GM18868 (cell line): Measurements from ENCODE around the gene TECPR2.

Experiments
- ATAC-seq: cut with Tn5 transposase; IDR thresholded peaks from one replicate; pipeline ENCODE4 v1.9.1; 2021; ENCODE audit warnings: mild to moderate bottlenecking, moderate library complexity; ENCODE audit not compliant: unreplicated experiment

Gene TECPR2

DNA sequence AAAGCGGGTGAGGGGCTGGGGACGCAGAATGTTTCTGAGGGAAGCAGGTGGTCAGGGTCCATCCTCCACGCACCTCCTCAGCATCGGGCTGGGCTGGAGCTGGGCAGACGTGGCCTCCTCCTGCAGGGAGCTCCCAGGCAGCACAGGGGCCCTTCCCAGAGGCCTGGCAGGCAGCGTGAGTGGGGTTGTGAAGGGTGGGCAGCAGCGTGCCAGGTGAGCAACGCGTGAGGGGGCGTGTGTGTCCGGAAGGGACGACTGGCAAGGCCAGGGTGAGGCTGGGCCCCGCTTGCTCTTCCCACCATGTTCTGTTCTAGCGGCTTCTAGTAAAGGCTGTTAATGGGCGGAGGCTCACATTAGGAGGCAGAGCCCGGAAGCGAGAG is 129.8 kb downstream of the TECPR2 start:
- ATAC-seq, result no peak

GRCh38 chr14:102493096-102493495 is 130.4 kb downstream of the TECPR2 start:
- no peak for ATAC-seq

DNA sequence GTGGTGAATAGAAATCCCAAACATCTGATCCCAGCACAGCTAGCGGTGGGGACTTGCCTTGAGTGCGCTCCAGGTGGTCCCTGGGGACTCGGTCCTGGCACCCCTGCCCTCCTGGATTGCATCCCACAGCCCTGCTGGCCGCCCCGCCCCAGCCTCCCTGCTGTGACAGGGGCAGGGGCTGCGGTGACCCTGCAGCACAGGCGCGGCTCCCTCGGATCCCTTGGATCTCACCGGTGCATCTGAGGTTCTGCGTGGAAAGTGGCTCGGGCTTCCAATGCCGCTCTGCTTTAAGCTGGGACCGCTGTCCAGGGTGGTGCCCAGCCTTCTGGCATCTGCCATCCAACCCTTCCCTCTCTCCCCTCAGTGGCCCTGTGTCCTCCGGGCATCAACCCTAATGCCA is 130.8 kb downstream of the TECPR2 start:
- ATAC-seq, result no peak

- no peak for ATAC-seq
Measured at GRCh38 chr14:102495491-102496330, 133.0 kb downstream of the TECPR2 start.

DNA sequence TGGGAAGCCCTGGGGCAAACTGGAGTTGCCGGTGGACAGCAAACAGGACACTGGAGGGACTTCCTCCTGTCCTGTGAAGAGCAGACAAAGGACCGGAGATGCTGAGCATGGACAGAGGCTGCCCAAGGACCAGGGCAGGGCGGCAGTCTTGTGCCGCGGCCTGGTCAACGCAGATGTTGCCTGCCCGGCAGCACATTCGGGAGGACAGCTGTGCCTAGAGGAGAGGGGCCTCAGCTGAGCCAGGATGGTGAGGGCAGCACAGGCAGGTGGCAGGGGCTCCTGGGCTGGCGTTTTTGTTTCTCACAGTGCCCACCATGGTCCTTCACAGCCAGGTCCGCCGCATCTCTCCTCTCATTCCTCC is 133.6 kb downstream of the TECPR2 start:
- no peak for ATAC-seq

DNA sequence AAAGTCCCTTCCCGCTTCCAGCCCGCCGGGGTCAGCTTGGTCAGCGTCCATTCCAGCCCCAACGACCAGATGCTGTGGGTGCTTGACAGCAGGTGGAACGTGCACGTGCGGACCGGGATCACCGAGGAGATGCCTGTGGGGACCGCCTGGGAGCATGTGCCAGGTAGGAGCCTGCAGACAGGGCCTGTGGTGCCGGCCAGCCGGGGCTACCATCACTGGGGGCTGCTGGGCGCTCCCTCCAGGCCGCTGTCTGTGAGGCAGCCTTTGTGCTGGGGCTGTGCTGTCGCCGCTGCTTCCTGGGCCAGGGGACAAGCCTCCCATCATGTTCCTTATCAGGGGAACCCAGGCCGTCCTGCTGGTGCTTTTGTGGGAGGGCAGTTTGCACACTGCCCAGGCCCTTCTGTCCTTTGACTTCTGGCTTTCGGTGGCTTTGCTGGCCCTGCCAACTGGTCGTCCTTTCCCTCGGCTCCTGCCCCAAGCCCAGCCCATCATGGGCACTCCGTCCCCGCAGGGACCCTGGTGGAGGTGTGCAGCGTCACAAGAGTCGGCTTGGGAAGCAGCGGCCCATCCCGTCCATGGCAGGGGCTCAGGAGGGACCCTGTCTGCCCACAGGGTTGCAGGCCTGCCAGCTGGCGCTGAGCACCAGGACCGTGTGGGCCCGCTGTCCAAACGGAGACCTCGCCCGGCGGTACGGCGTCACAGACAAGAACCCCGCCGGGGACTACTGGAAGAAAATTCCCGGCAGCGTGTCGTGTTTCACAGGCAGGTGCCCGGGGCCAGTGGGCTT is 134.4 kb downstream of the TECPR2 start:
- no peak for ATAC-seq

DNA sequence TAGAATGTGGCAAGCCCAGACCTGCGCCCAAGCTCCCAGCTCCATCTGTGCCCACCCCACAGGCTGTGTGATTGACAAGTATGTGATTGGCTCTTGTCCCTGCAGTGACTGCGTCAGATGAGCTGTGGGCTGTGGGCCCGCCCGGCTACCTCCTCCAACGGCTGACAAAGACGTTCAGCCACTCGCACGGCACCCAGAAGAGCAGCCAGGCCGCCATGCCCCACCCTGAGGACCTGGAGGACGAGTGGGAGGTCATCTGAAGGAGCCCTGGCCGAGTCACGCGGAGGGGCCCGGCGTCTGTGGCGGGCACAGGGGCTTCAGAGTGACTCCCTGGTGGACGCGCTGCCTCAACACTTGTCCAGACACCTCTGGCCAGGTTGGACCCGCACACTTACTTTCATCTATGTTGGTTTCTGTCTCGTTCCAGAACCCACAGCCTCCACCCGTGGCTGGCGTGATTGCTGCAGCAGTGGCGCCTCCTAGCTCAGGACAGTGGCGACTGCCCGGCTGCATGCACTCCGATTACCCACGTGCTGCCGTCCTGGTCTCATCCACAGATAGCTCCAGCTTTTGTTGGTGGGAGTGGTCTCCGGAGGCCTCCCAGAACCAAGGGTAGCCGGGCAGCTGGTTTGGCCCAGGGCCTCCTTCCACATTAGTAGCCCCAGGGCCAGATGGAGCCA is 135.4 kb downstream of the TECPR2 start:
- ATAC-seq, result no peak

DNA sequence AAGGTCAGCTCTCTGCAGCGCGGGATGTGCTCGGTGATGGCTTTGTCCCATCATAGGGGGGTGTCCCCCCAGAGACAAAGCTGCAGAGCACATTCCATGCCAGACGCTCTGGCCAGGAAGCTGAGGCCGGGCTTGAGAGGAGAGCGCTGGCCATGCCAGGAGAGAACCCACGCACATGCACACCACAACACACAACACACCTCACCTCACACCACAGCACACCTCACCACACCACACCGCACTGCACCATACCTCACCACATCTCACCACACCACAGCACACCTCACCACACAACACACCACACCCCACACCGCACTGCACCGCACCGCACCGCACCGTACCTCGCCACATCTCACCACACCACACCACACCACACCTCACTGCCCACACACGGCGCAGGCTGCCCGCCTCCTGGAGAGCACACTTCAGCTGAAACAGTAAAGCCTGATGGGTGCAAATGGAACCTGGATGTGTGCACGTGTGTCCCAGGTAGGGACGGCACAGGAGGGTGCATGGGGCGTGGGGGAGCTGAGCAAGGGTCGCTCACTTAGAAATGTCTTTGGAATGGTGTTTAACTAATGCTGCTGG is 136.0 kb downstream of the TECPR2 start:
- no peak for ATAC-seq

- no peak for ATAC-seq
Measured at GRCh38 chr14:102499401-102500157, 136.8 kb downstream of the TECPR2 start.

DNA sequence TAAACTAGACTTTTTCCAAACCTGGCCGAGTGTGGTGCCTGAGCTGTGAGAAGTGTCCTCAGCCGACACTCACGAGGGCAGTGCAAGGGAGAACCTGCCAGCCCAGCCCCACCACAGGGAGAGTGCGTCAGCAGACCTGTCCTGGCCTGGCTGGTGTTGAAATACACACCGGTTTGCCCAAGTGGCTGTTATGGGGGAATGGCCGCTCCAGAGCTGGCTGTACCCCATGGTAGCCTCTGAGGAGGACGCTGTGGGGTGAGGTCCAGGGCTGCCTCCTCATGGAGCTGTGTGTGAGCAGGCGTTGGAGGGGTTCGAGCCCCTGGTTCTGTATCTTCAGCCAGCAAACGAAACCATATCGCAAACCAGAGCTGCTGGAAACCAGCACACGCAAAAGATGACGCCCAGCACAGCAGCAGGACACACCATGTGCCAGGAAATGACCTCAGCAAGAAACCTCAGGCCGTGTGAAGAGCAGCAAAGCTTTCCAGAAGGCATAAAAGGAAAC is 137.5 kb downstream of the TECPR2 start:
- no peak for ATAC-seq

- ATAC-seq, result no peak
Measured at GRCh38 chr14:102500713-102501112, 138.0 kb downstream of the TECPR2 start.

GRCh38 chr14:102501751-102502315 is 139.1 kb downstream of the TECPR2 start:
- ATAC-seq, result no peak

GRCh38 chr14:102502571-102502970 is 139.8 kb downstream of the TECPR2 start:
- ATAC-seq, result no peak

DNA sequence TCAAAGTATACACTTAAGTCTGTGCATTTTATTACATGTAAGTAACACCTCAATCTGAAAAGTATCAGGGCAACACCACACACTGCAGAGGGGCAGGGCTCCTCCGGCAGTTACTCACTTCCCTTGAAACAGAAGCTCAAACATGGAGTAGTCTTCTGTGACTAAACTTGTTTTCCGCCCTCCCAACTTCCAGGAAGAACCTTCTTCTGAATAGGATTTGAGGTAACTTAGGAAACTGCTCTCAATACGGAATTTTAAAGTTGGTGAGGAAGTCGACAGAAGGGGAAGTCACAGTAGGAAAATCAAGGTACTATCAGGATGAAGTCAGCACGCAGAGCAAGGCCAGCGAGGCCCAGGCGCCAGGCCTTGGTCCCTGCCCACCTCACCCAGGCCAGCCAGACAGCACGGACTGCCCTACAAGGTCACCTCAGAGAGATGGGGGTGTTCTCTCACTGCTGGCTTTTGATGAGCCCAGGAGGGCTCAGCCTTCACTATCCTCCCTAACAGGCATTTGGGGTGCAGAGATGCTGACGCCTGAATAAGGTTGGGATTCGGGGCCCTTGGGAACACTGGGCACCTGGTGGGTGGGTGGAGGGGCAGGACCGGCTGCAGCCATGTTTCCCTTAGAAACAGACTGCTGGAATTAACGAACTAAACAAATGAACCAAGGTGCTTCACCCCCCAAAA is 141.0 kb downstream of the TECPR2 start:
- ATAC-seq, result no peak

DNA sequence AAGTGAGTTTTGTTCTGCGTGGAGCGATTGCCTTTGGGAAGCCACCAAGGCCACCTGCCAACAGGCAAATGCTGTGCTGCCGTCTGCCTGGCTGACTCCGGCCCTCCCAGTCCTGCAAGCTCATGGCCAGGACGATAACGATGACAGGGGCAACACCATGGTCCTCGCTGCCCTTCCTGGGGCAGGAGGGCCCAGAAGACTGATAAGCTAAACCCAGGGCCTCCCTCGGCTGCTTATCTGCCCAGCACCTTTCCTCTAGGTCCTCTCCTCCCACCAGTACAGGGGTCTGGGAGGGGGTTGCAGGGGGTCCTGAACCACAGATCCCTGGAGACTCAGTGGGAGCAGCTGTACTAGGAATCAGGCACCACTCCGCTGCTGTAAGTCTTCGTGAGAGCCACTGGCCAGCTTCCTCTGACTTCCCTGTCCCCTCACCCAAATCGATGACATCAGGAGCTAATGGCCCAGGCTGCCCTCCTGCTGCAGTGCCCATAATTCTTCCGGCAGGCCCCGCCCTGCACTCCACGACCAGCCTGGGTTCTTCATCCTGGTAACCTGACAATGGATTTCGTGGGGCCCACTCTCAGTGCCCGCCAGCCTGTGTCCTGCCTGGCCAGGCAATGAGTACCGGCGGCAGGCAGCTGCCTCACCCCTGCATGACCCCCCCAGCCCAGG is 141.7 kb downstream of the TECPR2 start:
- no peak for ATAC-seq

DNA sequence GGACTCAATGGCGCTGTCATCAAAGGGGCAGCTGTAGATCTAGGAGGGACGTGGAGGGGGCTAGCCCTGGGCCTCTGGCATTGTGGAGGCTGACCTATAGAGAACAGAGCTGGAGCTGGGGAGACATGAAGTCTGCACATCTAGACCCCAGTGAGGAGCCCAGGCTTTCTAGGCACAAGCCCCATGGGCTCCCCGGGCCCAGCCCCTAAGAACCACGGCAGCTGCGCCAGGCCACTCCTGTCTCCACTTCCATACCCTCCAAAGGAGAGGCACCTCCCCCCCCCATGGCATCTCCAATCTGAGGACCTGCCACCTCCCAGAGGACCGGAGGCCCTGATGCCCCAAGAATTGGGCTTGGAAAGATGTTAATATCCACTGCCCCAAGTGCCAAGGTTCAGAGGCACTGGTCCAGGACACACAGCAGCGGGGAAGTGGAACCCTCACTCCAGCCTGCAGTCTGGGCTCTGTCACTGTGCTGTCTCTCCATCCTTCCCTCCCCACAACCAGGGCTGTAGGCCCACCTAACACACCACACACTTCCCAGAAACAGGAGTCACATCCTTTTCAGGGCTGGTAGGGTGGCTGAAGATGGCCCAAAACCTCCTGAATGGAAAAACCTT is 142.4 kb downstream of the TECPR2 start:
- ATAC-seq, result no peak

DNA sequence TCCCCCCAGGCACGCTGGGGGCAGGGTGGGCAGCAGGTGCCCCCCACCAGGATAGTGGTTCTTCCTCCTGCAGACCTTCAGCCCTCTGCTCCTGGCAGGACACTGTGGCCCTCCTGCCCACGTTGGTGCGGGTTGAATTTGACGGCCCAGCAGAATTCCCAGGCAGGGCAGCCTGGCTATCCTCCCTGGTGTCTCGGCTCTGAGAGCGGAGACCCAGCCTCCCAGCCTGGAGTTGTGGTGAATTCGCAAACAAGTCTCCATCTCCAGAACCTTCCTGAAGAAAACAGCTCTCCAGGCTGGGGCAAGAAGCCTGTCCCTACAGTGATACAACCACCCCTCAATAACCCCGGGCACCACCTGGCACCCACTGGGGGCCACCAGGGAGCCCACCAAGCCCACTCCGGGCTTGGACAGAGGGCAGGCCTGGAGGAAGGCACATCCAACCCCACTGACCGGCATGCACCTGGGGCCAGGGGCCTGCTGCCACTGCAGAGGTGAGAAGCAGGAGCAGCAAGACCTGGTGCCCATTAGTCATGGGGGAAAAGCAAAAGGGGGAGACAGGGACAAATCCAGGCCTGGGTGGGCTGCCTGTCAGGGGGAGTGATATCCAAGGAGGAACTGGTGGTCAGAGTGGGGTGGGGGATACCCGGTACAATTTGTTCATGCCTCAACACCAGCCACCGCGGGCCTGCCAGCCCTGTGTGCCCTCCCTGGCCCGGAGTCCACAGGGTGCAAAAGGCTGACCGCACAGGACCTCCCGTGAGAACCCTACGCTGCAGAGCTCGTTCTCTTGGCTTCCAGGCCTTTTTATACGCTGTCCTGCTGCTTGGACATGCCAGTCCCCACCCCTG is 143.3 kb downstream of the TECPR2 start:
- ATAC-seq, result no peak

GRCh38 chr14:102506626-102506925 is 143.8 kb downstream of the TECPR2 start:
- no peak for ATAC-seq
